ENCODE results near the gene GPX7.

Gene GPX7

GRCh38 chr1:52554267-52554640, 47.9 kb upstream of the GPX7 start:
- Histone ChIP-seq H3K79me1 (ENCODE audit: low read length) (peaks cover 13% of the 10 kb centered on the region), H2AK5ac (ENCODE audit: low read length) (no peak overlapping the region), H2BK120ac (ENCODE audit: insufficient read depth, low read length, poor library complexity) (no peak overlapping the region), H3K4me1 (ENCODE audit: control insufficient read depth in 1 of 2, insufficient read depth in 2 of 2, low read length in 2 of 2) (peaks cover 2 to 5% of the 10 kb centered on the region in 2 experiments), H3K4me2 (ENCODE audit: low read length) (peak overlapping the region; percentile 66), H3K79me2 (ENCODE audit: control insufficient read depth, insufficient read depth, low read length, poor library complexity) (peaks cover 11% of the 10 kb centered on the region), H3K36me3 (ENCODE audit: control insufficient read depth in 1 of 2, insufficient read depth in 2 of 2, low read length in 2 of 2) (no peaks in the 10 kb centered on the region), H3K4me3 (ENCODE audit: low read depth, low read length) (no peak overlapping the region), H4K12ac (ENCODE audit: low read depth, low read length) (no peak overlapping the region), H3K9me3 (ENCODE audit: insufficient read depth, low read depth, low read length) (no peaks in the 10 kb centered on the region), H2BK5ac (ENCODE audit: low read depth, low read length, poor library complexity) (no peak overlapping the region), H3K9ac (ENCODE audit: low read length) (no peak overlapping the region), H4K91ac (ENCODE audit: low read depth, low read length) (no peak overlapping the region), H2AFZ (ENCODE audit: insufficient read depth, low read length, poor library complexity) (no peak overlapping the region), H2BK12ac (ENCODE audit: low read length) (no peak overlapping the region), H3K27me3 (ENCODE audit: insufficient read depth, low read length) (no peaks in the 10 kb centered on the region), H3K14ac (ENCODE audit: low read length) (no peak overlapping the region), H3K23ac (ENCODE audit: low read length) (no peak overlapping the region), H3K18ac (ENCODE audit: low read length) (no peak overlapping the region), H4K8ac (ENCODE audit: low read depth, low read length) (no peak overlapping the region), H3K4ac (ENCODE audit: low read depth, low read length) (no peak overlapping the region), H3K27ac (ENCODE audit: low read depth, low read length) (no peak overlapping the region)
- no peak for DNase-seq
- no CpG with 5 or more reads among the region's 6 CpGs for WGBS (ENCODE audit: extremely low coverage, insufficient coverage, insufficient read length)

- Histone ChIP-seq H3K4me3 (ENCODE audit: low read depth, low read length) (no peak overlapping the region), H2BK12ac (ENCODE audit: low read length) (no peak overlapping the region), H2AK5ac (ENCODE audit: low read length) (no peak overlapping the region), H2BK5ac (ENCODE audit: low read depth, low read length, poor library complexity) (no peak overlapping the region), H3K36me3 (ENCODE audit: control insufficient read depth in 1 of 2, insufficient read depth in 2 of 2, low read length in 2 of 2) (no peaks in the 10 kb centered on the region), H3K4me1 (ENCODE audit: control insufficient read depth in 1 of 2, insufficient read depth in 2 of 2, low read length in 2 of 2) (peaks cover 2 to 5% of the 10 kb centered on the region in 2 experiments), H4K91ac (ENCODE audit: low read depth, low read length) (no peak overlapping the region), H3K9ac (ENCODE audit: low read length) (no peak overlapping the region), H2BK120ac (ENCODE audit: insufficient read depth, low read length, poor library complexity) (no peak overlapping the region), H3K18ac (ENCODE audit: low read length) (no peak overlapping the region), H3K14ac (ENCODE audit: low read length) (no peak overlapping the region), H3K4me2 (ENCODE audit: low read length) (peak overlapping the region; percentile 66), H3K79me2 (ENCODE audit: control insufficient read depth, insufficient read depth, low read length, poor library complexity) (peaks cover 11% of the 10 kb centered on the region), H3K27ac (ENCODE audit: low read depth, low read length) (no peak overlapping the region), H3K27me3 (ENCODE audit: insufficient read depth, low read length) (no peaks in the 10 kb centered on the region), H4K8ac (ENCODE audit: low read depth, low read length) (no peak overlapping the region), H3K9me3 (ENCODE audit: insufficient read depth, low read depth, low read length) (no peaks in the 10 kb centered on the region), H3K23ac (ENCODE audit: low read length) (no peak overlapping the region), H4K12ac (ENCODE audit: low read depth, low read length) (no peak overlapping the region), H3K4ac (ENCODE audit: low read depth, low read length) (no peak overlapping the region), H3K79me1 (ENCODE audit: low read length) (peaks cover 13% of the 10 kb centered on the region), H2AFZ (ENCODE audit: insufficient read depth, low read length, poor library complexity) (no peak overlapping the region)
- no peak for DNase-seq
- no CpG with 5 or more reads among the region's 3 CpGs for WGBS (ENCODE audit: extremely low coverage, insufficient coverage, insufficient read length)
These were observed 47.4 kb upstream of the GPX7 start for GRCh38 chr1:52554756-52555155.

GRCh38 chr1:52556641-52557360, 45.4 kb upstream of the GPX7 start:
- Histone ChIP-seq H3K18ac (ENCODE audit: low read length) (no peak overlapping the region), H2BK12ac (ENCODE audit: low read length) (no peak overlapping the region), H3K9me3 (ENCODE audit: insufficient read depth, low read depth, low read length) (no peaks in the 10 kb centered on the region), H3K4me2 (ENCODE audit: low read length) (no peak overlapping the region), H3K9ac (ENCODE audit: low read length) (no peak overlapping the region), H3K4me1 (ENCODE audit: control insufficient read depth in 1 of 2, insufficient read depth in 2 of 2, low read length in 2 of 2) (peaks cover 2 to 5% of the 10 kb centered on the region in 2 experiments), H3K4me3 (ENCODE audit: low read depth, low read length) (no peak overlapping the region), H4K12ac (ENCODE audit: low read depth, low read length) (no peak overlapping the region), H3K79me2 (ENCODE audit: control insufficient read depth, insufficient read depth, low read length, poor library complexity) (peaks cover 8% of the 10 kb centered on the region), H3K27me3 (ENCODE audit: insufficient read depth, low read length) (no peaks in the 10 kb centered on the region), H2BK5ac (ENCODE audit: low read depth, low read length, poor library complexity) (no peak overlapping the region), H2AFZ (ENCODE audit: insufficient read depth, low read length, poor library complexity) (no peak overlapping the region), H2AK5ac (ENCODE audit: low read length) (no peak overlapping the region), H3K4ac (ENCODE audit: low read depth, low read length) (no peak overlapping the region), H3K79me1 (ENCODE audit: low read length) (peaks cover 13% of the 10 kb centered on the region), H3K27ac (ENCODE audit: low read depth, low read length) (no peak overlapping the region), H3K14ac (ENCODE audit: low read length) (no peak overlapping the region), H4K91ac (ENCODE audit: low read depth, low read length) (no peak overlapping the region), H3K23ac (ENCODE audit: low read length) (no peak overlapping the region), H2BK120ac (ENCODE audit: insufficient read depth, low read length, poor library complexity) (no peak overlapping the region), H4K8ac (ENCODE audit: low read depth, low read length) (no peak overlapping the region), H3K36me3 (ENCODE audit: control insufficient read depth in 1 of 2, insufficient read depth in 2 of 2, low read length in 2 of 2) (no peaks in the 10 kb centered on the region)
- DNase-seq: peak; percentile 26 to 69
- no CpG with 5 or more reads among the region's 4 CpGs for WGBS (ENCODE audit: extremely low coverage, insufficient coverage, insufficient read length)

GRCh38 chr1:52558941-52559340, 43.2 kb upstream of the GPX7 start:
- Histone ChIP-seq H3K9me3 (ENCODE audit: insufficient read depth, low read depth, low read length) (no peaks in the 10 kb centered on the region), H3K14ac (ENCODE audit: low read length) (no peak overlapping the region), H3K4ac (ENCODE audit: low read depth, low read length) (no peak overlapping the region), H3K4me3 (ENCODE audit: low read depth, low read length) (no peak overlapping the region), H4K12ac (ENCODE audit: low read depth, low read length) (no peak overlapping the region), H3K4me2 (ENCODE audit: low read length) (no peak overlapping the region), H3K27ac (ENCODE audit: low read depth, low read length) (no peak overlapping the region), H2AFZ (ENCODE audit: insufficient read depth, low read length, poor library complexity) (no peak overlapping the region), H3K23ac (ENCODE audit: low read length) (no peak overlapping the region), H3K4me1 (ENCODE audit: control insufficient read depth in 1 of 2, insufficient read depth in 2 of 2, low read length in 2 of 2) (peaks cover 2 to 5% of the 10 kb centered on the region in 2 experiments), H3K18ac (ENCODE audit: low read length) (no peak overlapping the region), H2BK12ac (ENCODE audit: low read length) (no peak overlapping the region), H3K79me2 (ENCODE audit: control insufficient read depth, insufficient read depth, low read length, poor library complexity) (no peaks in the 10 kb centered on the region), H3K36me3 (ENCODE audit: control insufficient read depth in 1 of 2, insufficient read depth in 2 of 2, low read length in 2 of 2) (no peaks in the 10 kb centered on the region), H3K79me1 (ENCODE audit: low read length) (no peaks in the 10 kb centered on the region), H2BK5ac (ENCODE audit: low read depth, low read length, poor library complexity) (no peak overlapping the region), H4K8ac (ENCODE audit: low read depth, low read length) (no peak overlapping the region), H3K9ac (ENCODE audit: low read length) (no peak overlapping the region), H2BK120ac (ENCODE audit: insufficient read depth, low read length, poor library complexity) (no peak overlapping the region), H3K27me3 (ENCODE audit: insufficient read depth, low read length) (no peaks in the 10 kb centered on the region), H2AK5ac (ENCODE audit: low read length) (no peak overlapping the region), H4K91ac (ENCODE audit: low read depth, low read length) (no peak overlapping the region)
- no CpG with 5 or more reads among the region's 2 CpGs for WGBS (ENCODE audit: extremely low coverage, insufficient coverage, insufficient read length)
- DNase-seq: no peak

Data from trophoblast cell (in vitro differentiated cells and primary cell).